ENCODE results near the gene ZAP70.

ZAP70 gene

DNA sequence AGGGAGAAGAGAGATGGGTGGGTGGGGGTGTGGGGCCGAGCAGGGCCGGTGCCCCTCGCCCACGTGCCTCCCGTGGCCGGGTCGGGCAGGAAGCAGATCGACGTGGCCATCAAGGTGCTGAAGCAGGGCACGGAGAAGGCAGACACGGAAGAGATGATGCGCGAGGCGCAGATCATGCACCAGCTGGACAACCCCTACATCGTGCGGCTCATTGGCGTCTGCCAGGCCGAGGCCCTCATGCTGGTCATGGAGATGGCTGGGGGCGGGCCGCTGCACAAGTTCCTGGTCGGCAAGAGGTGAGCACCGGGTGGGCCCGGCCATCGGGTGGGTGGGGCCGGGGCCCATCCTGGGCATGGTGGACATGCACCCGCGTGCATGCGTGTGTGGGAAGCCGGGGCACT is 21.8 kb downstream of the ZAP70 start:
- no peak for DNase-seq

DNA sequence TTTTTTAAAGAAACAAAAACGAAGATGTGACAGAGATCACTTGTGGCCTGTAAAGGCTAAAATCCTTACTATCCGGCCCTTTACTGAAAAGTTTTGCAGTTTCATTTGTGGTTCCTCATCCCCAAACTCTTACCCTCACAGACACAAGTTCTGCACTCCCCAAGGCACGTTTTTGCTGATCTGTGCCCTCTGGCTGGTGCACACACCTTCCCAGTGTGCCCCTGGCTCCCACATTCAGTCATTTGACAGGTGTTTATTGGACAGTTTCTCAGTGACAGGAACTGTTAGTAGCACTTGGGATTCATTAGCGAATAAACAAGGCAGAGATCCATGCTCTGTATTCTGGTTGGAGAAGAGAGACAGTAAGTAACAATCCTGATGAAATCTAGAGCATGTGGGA is 22.8 kb downstream of the ZAP70 start:
- DNase-seq, result no peak

DNA sequence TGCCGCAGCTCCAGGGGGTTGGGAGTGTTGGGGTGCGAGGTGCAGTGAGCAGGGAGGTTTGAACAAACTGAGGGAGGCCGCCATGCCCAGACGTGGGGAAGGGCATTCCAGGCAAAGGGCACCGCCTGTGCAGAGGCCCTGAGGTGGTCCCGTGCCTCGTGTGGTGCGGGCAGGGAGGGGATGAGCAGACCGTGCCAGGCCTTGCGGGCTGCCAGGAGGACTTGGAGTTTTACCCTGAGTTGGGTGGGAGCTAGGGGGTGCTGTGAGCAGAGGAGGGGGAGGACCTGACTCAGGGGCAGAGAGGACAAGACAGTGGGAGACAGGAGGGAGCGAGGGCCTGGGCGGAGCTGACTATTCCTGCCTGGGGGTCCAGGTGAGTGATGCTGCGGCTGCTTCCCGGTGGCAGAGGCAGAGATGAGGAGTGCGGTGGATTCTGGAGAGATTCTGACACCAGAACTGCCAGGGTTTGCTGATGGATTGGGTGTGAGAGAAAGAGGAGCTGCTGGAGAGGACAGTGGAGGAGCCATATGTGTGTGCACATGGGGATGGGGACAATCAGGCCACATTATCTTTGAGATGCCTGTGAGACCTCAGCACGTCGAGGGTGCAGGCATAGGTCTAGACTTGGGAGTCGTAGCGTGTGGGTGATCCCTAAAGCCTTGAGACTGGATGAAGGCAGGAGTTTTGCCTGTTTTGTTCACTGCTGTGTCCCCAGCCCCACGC is 23.4 kb downstream of the ZAP70 start:
- no peak for DNase-seq

DNA sequence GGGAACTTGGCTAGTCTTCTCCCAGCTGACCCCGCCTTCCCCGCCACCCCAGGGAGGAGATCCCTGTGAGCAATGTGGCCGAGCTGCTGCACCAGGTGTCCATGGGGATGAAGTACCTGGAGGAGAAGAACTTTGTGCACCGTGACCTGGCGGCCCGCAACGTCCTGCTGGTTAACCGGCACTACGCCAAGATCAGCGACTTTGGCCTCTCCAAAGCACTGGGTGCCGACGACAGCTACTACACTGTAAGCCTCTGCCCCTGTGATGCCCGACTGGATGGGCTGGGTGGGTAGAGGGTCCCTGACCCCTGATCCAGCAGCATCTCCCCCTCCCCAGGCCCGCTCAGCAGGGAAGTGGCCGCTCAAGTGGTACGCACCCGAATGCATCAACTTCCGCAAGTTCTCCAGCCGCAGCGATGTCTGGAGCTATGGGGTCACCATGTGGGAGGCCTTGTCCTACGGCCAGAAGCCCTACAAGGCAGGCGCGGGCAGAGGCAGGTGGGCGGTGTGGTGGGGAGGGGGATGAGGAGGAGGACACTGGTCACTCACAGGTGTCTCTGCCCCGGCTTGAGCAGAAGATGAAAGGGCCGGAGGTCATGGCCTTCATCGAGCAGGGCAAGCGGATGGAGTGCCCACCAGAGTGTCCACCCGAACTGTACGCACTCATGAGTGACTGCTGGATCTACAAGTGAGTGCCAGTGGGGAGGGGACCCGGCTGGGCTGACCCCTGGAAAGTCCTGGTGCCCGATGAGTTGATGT is 24.2 kb downstream of the ZAP70 start:
- no peak for DNase-seq

DNA sequence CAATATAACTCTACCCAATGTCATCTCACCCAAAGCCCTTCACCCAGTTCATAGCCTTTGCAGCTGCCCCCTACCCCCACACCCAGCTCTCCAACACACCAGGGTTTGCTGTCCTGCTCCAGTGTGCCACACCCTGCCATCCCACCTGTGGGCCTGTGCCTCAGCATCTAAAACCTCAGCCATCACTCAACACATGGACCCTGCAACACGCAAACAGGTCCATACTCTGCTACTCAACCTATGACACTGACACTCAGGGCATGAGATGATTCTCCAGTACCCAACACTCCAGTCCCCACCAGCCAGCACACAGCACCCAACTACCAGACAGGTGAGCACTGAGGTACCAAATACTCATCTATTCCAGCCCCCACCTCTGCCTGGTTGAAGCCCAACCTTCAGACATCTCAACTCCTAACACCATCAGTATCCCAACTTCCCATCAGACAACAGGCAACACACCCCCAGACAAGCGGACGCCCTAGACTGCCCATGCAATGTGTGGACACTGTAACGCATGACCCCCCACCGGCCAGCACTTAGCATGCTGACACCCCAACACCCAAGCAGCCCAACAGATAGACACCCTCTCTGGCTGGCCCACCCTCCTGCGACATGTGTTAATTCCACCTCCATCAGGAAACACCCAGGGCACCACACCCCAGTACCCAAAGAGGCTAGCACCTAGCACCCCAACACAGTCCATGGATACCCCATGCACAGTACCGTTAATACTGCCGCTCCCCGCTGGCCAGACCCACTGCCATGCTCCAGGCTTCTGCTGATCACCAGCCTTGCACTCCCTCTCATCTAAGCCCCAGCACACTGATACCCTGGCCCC is 25.0 kb downstream of the ZAP70 start:
- no peak for DNase-seq

DNA sequence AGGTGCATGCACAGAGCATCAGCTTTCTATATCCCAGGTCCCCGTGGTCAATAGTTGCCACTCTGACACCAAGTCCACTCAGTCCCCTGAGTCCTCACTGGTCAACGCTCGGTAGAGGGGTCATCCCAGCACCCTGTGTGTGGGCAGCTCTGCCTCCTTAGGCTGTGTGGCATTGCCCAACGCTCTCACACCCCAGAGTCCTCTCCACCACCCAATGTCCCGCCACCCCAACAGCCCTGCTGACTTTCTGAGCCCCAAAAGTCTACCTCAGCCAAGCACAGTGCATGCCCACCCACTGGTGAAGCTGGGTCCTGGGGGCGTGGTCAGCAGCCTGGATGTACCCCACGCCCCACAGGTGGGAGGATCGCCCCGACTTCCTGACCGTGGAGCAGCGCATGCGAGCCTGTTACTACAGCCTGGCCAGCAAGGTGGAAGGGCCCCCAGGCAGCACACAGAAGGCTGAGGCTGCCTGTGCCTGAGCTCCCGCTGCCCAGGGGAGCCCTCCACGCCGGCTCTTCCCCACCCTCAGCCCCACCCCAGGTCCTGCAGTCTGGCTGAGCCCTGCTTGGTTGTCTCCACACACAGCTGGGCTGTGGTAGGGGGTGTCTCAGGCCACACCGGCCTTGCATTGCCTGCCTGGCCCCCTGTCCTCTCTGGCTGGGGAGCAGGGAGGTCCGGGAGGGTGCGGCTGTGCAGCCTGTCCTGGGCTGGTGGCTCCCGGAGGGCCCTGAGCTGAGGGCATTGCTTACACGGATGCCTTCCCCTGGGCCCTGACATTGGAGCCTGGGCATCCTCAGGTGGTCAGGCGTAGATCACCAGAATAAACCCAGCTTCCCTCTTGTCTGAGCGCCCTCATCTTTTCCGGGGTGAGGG is 25.9 kb downstream of the ZAP70 start:
- DNase-seq, result no peak

DNA sequence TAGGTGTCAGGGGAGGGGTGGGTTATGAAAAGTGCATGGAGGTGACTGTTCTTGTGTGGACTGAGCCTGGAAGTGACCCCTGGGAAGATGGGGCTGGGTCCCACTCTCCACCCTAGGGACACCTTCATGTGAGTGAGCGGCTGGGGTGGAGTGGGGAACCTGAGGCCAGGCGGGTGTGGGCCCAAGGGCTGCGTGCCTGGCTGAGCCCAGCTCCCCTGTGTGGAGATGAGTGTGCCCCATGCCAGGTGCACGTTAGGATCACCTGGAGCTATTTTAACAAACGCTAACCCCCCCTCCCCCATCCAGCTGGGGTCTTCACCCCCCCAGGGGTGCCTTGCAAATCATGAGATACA is 26.5 kb downstream of the ZAP70 start:
- no peak for DNase-seq

DNA sequence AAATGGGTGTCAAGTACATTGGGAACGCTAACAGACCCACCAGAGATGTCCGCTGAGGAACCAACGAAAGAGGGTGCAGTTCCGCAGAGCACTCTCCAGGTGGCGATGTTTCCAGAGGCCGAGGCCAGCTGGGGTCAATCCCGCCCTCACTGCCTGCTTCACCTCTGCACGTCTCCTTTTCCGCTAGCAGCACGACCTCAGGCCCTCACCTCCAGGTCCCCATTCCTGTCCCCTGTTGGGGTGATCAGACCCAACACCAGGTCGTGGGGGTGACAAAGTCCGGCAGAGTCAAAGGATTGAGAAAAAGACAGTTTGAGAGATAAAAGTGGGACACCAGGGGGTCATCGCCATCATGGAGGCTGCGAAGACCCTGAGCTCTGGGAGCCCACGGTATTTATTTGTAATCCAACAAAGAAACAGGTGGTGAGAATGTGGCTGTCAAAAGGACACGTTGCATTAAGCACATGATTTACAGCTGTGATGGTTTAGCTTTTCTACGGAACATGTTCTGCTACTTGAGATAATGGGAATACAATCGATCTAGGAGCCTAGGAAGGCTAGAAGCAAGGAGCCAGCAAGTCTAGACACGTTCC is 27.3 kb downstream of the ZAP70 start:
- DNase-seq, result peak; percentile 75

DNA sequence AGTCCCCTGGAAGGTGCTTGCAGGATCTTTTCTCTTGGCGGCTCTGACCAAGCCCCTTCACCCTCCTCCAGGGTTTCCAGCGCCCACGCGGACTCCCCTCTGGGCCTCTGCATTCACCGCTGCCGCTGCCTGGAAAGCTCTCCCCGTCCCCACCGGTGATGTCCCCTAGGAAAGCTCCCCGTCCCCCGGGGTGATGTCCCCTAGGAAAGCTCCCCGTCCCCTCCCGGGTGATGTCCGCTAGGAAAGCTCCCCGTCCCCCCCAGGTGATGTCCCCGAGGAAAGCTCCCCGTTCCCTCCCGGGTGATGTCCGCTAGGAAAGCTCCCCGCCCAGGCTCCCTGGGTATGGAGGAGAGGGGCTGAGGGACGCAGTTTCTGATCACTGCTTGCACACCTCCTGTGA is 27.9 kb downstream of the ZAP70 start:
- no peak for DNase-seq

DNA sequence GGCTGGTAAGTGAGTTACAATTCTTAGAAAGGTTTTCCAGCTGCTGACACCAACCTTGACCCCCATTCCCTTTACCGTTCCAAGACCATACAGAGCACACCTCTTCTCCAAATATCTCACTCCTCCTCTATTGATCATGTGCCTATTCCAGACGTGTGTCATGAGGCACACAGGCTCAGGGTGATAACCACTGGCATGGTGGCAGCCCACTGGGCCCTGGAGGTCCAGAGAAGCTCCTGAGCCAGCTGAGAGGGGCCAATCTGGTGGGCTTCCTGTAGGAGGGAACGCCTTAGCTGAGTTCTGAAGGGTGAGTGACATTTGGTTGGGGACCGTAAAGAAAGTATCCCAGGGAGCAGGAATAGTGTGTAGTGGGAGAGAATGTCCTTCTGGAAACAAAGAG is 28.3 kb downstream of the ZAP70 start:
- no peak for DNase-seq

DNA sequence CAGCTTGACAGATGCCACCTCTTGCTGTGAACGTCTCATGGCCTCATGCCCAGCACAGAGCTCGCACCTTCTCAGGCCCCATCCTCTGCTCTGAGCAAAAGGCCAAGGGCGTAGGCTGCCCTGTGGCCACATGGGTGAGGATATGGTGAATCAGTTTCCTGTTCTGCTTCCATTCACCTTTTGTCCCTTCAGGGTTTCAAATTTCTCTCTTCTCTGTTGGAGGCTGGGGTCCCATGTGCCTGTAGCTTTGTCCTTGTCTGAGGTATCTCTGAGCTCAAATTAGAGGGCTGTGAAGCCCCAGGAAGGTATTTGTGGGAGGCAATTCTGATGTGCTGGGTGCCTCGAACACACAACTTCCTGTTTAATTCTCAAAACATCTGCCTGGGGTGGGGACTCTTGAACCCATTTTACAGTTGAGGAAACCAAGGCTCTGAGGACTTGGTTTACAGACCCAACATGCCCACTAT is 29.0 kb downstream of the ZAP70 start:
- DNase-seq, result peak; percentile 12

DNA sequence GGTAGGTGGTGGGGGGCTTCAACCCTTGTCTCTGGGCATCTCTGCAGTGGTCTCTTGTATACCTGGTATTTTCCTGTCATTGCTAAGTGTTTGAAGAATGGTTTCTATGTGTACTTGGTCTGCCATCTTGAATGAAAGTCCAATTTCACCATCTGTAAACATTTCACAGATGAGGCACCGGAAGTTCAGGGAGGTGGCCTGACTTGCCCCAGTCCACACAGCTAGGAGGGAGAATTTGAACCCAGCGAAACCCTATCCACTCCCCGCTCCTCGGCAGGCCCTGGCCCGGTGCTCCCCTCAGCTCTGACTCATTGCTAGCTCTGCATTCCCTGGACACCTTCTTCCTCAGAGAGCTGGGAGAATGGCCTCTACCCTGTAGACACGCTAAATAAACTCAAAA is 30.5 kb downstream of the ZAP70 start:
- DNase-seq, result no peak

DNA sequence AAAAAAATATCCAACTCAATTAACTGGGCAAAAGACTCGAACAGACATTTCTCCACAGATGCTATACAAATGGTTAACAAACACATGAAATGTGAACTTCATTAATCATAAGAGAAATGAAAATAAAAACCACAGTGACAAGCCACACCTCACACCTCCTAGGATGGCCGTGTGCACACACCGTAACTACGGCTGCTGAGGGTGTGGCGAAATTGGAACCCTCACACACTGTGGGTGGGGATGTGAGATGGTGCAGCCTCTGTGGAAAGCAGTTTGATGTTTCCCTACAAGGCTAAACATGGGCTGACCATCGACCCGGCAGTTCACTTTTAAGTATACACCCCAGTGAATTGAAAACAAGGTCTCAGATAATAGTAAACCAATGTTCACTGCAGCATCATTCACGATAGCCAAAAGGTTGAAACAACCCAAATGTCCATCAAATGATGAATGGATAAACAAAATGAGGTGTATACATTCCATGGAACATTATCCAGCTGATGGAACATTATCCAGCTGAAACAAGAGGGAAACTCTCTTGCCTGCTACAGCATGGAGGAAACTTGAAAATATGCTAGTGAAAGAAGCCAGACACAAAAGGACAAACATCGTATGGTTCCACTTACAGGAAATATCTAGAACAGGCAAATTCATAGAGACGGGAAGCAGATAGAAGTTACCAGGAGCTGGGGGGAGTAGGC is 32.2 kb downstream of the ZAP70 start:
- peak; percentile 53 for DNase-seq

DNA sequence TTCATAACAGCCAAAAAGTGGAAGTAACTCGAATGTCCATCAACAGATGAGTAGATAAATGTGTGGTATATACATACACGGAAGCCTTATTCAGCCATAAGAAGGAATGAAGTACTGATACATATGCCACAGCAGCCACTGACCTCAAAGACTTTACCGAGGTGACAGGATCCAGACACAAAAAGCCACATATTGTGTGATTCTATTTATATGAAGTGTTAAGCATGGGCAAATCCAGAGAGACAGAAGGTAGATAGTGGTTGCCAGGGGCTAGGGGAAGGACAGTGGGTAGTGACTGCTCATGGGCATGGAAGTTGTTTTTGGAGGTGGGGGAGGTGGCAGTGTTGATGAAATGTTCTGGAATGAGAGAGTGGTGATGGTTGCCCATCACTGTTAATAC is 33.9 kb downstream of the ZAP70 start:
- DNase-seq, result no peak

DNA sequence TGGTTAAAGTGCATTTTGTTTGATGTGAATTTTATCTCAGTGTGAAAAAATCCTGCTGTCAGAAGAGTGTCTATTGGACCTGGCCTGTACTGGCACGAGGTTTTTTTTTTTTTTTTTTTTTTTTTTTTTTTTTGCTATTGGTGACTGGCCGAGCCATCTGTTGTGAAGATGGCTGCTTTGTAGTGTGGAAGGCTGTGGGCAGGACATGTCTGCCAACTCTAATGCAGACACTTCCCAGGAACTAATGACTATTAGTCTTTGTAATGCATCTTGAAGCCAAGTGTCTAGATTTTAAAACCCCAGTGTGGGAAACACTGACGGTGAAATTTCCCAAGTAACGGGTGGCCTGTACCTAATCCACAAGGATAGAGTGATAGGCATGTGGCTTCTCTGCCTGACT is 34.3 kb downstream of the ZAP70 start:
- DNase-seq, result no peak

DNA sequence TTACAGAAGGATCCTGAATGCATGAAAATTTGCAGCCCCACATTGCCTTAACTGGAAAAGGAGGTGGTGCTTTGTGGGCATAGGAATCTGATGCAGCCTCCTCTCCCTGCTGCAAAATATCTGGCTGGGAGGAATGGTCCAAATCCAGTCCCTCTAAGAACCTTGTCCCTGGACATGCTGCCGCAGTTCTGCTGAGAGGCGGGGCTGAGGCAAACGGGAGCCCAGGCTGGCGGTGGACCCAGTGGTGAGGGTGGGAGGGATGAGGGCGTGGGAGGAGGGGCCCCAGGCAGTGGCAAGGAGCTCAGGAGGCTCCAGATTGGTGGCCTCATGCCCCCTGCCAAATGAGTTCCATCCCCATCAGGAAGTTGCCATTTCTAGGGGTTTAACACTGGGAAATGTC is 36.2 kb downstream of the ZAP70 start:
- DNase-seq, result no peak

DNA sequence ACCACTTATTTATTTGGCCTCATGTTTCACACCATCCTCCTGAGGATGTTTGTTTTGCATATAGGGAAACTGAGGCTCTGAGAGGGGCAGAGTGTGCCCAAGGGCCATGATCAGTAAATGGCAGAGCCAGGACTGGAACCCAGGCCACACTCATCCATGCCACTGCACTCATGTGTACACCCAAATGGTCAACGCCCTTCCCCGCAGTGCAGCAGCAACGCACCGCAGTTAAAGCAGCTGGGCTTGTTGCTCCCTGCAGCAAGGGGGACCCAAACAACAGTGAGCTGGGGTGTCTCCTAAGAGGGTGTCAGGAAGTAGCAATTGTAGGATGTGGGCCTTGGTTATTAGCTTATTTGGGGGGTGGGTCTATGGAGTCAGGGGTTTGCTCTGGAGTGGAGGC is 36.6 kb downstream of the ZAP70 start:
- DNase-seq, result no peak

DNA sequence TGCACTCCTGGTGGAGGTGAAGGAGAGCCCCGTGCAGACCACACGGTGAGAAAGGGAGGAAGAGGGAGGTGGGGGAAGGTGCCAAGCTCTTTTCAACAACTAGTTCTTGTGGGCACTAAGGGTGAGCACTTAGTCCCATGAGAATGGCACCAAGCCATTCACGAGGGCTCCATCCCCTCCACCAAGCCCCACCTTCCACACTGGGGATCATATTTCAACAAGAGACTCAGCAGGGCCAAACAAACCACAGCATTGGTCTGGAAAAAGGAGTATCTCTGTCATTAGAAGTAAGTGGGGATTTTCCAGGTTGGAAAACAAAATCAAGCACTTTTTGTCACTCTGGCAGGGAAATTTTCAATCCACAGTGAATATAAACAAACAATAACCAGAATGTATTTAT is 38.4 kb downstream of the ZAP70 start:
- peak; percentile 51 for DNase-seq

DNA sequence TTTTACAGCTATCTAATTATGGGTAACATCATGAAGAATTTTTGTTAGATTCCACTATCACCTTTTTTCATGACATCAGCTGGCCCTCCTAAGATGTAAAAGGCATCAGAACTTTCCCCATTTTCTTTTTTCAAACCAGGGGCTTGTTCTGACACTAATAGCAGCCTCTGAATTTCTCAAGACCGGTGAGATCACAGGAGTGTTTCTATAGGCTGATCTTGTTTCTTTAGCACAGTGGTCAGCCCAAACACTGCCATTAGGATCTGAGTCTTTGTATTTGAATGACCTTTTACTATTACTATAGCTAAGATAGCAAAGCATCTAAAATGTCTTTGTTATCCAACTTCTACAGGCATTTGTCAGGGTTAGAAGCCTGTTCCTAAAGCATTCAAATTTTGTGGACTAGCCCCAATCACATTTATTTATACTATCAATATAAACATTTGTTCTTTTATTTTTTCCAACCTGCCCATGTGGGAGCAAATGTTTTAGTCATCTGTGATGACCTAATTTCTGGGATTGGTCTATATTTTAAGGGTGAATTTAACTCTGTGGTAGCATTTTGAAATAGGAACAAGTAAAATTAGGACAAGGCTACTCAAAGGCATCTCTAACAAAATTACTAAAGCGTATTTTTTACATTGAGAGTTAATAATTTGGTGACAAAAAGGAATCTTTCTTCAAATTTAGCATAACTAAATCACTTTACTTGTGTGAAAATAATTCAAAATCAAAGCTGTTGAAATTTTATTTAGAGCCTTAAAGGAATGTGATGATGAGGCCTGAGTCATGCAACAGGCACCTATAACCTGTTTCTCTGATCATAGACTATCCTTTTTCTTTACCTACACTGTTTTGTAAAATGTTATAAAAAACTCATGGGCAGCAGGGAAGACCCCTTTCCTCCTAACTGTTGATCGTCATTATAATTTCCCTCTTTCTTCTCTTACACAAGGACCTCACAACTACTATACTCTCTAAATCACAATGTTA is 39.3 kb downstream of the ZAP70 start:
- no peak for DNase-seq

DNA sequence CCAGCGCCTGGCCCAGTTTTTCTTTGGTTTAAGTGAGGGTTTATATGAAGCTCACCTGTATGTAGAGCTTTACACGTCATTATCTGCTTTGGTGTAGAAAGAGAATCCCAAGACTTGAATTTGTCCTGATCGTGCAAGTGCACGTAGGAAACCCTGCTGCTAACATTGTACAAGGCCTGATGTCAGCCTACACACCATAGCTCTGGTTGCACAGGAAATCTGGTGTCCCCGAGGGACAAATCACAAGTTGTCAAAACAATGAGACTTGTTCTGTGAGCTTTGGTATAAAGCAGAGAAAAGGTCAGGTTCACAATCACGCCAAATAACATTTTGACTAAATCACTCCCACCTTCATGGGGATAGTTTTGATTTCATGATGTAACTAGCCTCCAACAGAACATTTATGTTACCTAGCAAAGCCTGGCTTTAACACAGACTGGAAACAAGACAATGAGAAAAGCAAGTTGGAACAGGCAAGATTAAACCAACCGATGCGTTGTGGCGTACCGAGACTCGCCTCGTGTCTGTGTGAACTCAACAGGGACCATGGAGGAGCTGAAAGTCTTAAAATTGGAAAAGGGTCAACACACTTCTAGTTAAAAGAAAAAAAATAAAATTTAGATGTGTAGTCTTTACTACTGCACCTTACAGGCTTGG is 41.4 kb downstream of the ZAP70 start:
- no peak for DNase-seq
